Skin of body (tissue), 2 donors: ENCODE results near the gene RALGAPB. TPM values are rescaled to one million over a fixed set of nuclear protein-coding genes. Genes with fewer than 3 reads are reported as not detected.
"Not testable (repeated sequence)": the region's sequence is repeated elsewhere in the genome, so short reads cannot be mapped to it uniquely, and the experiment has no call there.

Experiments
- DNase-seq: peaks from one replicate; lab custom pipeline; 2025; lab: John Stamatoyannopoulos, UW
- total RNA-seq: library from RNA; depleted of rRNA; stranded (reverse); fragments of >200 nt; gene quantifications from one replicate; pipeline ENCODE4 v1.2.3, GENCODE V29; 2014

Gene RALGAPB
- total RNA-seq, 1 donor from 2014 or later = 36.1 TPM

DNA sequence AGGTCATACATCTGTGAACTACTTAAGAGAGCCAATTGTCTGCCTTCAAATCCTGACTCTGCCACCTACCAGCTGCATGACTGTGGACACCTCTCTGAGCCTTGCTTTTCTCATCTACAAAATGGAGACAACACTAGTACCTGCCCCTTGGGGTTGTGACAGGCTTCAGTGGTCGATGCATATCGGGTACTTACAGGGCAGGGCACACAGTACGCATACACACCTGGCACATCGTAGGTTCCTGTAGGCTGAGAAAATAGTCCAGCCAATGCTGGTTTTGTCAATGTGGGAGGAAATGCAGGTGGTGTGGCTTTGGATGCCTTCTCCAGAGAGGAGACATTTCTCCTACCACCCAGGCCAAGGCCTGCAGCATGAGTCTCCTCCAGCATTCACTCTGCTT, 110.7 kb downstream of the RALGAPB start:
- no peak for DNase-seq

DNA sequence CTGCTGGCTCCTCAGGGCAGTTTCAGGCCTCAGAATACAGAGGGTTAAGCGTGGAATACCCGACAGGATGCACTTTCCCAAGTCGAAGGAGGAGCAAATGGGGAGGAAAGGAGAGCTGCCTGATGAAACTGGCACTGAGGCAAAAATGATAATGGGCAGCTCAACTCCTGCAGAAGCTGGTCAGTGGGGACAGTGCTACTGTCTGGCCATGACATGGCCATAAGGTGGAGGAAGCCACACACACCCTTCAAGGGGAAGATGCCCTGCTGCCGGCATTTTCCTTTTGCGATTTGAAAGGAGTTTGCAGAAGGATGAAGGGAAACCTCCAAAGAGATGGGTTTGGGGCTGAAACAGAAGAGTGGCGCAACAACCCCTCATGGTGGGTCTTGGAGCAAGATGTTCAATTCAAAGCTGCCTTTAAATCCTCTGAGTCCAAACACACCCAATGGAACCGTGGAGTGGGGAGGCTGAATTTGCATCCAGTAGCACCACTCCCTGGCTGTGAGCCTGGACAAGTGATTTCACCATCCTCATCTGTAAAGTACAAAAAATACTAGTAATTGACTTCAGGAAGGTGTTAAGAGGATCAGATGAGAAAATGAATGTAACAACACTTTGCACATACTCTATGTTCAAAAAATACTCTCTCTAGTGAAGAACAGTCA, 111.6 kb downstream of the RALGAPB start:
- no peak for DNase-seq

DNA sequence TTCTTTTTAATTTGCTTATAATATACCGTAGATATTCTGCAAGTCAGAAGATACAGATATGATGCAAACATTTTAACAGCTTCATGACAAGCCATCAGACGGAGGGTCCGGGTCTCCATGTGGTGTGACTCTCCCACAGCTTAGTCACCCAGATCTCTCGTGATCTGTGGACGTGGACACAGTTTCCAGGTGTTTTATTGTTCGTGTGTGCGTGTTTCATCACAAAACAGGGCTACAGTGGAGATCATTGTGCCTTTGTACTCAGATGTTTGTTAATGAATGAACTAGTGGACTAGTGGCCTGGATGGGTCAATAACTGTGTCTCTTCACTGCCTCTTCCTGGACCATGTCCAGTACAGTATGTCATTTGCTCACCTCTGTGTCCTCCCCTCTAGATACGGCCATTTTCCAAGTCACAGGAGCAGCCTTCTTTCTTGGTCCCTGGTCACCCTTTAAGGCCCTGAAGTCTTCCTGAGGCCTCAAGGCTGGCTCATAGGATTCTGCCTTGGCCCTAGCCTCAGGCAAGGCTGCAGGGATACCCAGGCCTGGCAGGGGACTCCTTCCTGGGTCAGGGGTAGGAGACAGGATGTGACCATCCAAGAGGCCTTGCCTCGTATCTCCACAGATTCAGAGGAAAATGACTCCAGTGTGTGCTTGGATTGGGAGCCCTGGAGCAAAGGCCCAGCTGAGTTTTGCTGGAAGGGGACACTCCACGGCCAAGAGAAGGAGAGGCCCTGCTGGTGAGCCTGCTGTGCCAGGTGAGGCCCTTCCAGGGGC, 112.9 kb downstream of the RALGAPB start:
- DNase-seq = no peak

GRCh38 chr20:38586181-38586525, 113.5 kb downstream of the RALGAPB start:
- no peak for DNase-seq

GRCh38 chr20:38588303-38588702, 115.7 kb downstream of the RALGAPB start:
- no peak for DNase-seq

DNA sequence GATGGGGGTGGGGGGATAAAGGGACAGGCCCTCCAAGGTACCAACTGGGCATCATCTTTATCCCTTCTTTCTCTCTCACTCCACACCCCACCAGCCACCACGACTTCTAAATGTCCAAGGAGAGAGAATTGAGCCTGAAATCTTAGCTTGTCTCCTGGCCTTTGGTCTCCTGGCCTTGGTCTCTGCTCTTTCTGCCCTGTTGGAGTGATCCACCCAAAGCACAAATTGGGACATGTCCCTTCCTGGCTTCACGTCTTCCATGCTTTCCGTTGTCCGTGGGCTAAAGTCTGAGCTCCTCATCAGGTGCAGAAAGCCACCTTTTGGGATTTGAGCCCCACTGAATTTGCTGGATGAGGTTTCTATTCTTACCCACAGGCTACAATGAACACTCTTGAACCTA, 116.7 kb downstream of the RALGAPB start:
- no peak for DNase-seq

GRCh38 chr20:38589967-38590675, 117.5 kb downstream of the RALGAPB start:
- no peak for DNase-seq

GRCh38 chr20:38590676-38591473, 118.2 kb downstream of the RALGAPB start:
- no peak for DNase-seq

DNA sequence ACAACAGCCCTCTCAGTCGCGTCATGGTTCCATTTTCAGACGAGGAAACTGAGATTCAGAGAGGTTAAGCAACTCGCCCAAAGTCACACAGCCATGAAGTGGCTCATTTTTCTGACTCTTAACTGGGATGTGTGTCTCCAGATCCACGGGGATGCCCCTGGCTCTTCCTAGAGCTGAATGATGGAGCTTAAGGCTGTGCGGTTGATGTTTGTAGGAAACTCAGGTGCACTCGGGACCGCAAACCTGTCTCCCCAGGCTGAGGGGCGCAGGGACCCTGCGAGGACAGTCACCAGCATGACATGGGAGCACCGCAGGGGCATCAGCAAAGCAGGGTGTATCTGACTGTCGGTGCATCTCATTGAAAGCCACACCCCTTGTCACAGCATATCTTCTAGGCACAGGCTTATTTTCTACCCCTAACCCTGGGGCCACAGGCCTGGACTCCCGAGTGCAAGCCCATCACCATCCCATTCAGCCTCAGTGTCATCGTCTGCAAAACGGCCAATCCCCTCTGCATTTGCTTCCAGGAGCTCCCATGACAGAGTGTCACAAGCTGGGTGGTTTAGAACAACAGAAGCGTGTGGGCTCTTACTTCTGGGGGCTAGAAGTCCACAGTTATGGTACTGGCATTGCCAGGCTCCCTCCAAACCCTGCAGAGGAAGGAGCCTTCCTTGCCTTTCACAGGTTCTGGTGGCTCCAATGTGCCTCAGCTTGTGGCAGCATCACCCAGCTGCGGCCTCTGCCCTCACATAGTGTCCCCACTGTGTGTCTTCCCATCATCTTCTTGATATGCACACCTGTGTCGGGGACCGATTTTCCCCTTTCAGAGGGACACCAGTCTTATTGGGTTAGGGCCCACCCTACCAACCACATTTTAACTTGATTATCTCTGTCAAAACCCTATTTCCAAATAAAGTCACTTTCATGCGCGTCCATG, 119.1 kb downstream of the RALGAPB start:
- no peak for DNase-seq

GRCh38 chr20:38592411-38592790, 119.8 kb downstream of the RALGAPB start:
- DNase-seq = not testable (repeated sequence)

DNA sequence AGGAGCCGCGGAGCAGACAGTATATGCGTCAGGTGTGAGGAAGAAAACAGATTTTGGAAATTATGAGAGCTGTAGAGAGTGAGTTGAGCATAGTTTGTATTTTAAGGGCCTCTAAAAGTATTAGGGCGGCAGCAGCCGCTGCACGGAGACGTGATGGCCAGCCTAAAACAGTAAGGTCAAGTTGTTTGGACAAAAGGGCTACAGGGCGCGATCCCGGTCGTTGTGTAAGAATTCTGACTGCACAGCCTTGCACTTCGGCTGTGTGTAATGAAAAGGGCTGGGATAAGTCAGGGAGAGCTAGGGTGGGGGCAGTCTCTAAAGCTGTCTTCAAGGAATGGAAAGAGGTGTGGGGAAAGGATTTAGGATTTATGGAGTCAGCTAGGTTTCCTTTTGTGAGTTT, 121.6 kb downstream of the RALGAPB start:
- not testable (repeated sequence) for DNase-seq

DNA sequence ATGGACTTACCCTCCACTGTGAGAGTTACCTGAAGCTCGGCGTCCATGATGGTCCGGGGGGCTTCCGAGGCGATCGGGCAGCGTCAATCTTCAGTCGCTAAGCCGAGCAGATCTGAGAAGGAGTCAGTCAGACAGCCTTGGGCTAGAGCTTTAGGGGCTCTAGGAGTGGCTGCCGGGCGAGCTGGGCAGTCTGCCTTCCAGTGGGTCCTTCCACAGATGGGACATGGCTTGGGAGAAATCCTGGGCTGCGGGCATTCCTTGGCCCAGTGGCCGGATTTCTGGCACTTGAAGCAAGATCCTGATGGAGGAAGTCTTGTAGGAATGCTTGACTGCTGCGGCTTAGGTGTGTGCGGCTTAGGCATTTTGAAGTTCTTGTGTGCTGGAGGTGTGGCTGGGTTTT, 123.2 kb downstream of the RALGAPB start:
- not testable (repeated sequence) for DNase-seq

DNA sequence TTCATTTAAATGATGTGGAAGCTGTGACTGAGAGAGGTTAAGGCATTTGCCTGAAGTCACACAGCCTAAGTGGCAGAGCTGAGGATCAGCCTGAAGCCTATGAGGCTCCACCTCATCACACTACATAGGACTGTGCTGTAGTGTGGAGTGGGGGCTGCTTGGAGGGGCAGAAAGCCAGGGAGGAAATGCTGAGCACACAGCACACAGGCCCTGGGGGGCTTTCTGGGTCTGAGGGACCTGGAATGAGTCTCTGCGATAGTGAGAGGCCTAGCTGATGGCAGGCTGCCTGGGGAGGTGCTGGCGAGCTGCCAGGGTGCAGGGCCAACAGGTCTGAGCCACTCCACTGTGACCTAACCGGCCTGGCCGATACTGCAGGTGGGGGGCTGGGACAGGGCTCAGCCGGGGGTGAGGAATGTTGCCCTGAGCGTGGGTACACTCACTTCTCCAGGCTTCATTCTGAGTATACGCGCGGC, 126.8 kb downstream of the RALGAPB start:
- DNase-seq = no peak

- no peak for DNase-seq
Observed at GRCh38 chr20:38600057-38600456, 127.4 kb downstream of the RALGAPB start.

GRCh38 chr20:38601216-38602184, 128.9 kb downstream of the RALGAPB start, which contains the start of gene ARHGAP40:
ARHGAP40 (plus strand) TSS chr20:38601809.
- no peak for DNase-seq

- DNase-seq = no peak
Observed at GRCh38 chr20:38602185-38602581, 129.5 kb downstream of the RALGAPB start.

DNA sequence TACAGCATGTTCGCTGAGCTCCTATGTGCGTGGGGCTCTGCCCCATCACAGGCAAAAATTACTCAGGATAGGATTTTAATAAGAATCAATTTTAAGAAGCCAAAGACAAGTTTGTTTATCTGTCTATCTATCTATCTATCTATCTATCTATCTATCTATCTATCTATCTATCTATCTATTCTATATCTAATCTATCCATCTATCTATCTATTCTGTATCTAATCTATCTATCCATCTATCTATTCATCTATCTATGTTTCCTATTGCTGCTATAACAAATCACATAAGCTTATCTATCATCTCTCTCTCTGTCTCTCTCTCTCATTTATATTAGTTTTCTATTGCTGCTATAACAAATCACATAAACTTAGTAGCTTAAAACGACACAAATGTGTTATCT, 130.6 kb downstream of the RALGAPB start:
- DNase-seq = no peak

- DNase-seq = no peak
Observed at GRCh38 chr20:38604873-38605303, 132.2 kb downstream of the RALGAPB start.

- DNase-seq = no peak
Observed at GRCh38 chr20:38607351-38607750, 134.7 kb downstream of the RALGAPB start.
